Effector CD4-positive, alpha-beta T cell (primary cell): ENCODE measurements around the gene ANXA4.

ENCODE experiments used
- DNase-seq: peaks from one replicate; pipeline ENCODE4 v3.0.0-alpha.2; 2020

Gene ANXA4

DNA sequence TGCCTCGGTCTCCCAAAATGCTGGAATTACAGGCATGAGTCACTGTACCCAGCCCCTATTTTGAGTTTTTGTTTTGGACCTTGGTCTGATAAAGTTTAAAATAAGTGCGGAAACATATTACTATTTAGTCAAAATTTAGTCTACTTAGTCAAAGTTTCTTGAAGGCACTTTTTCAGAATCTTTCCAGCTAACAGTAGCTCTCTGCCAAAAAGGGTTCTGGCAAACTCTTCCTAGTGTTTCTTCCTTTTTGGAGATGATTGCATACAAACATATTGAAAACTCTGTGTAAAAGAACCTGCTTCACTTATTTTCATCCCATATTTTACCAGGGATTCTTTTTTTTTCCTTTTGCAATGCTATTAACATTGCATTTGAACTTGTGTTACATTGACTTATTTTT, 116.3 kb downstream of the ANXA4 start:
- no peak for DNase-seq

DNA sequence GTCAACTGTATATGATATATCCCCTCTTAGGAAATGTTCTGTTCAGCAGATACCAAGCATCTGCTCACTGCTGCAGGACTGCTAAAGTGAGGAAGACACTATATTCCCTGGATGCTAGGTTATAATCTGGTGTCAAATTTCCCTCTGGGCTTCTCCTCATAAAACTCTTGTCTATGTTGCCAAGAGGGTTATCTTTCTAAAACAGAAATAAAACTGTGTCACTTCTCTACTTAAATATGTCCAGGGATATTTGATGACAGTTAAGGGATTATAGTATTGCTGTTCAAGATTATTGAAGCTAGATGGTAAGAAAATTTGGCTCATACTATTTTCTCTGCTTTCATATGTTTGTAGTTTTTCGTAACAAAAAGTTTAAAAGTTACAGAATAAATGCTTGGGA, 121.4 kb downstream of the ANXA4 start:
- no peak for DNase-seq
